Loucy (cell line): ENCODE results near the gene HNRNPUL2.

Experiments
- CTCF ChIP-seq: fragments of 200-600 bp; sonication (generic); conservative IDR thresholded peaks from 2 replicates; pipeline ENCODE4 v1.5.1; 2014; ENCODE audit warnings: mild to moderate bottlenecking, antibody characterized with exemption, low read length
- EZH2phosphoT487 ChIP-seq: fragments of 200-600 bp; IDR thresholded peaks from 2 replicates; pipeline ENCODE4 v1.6.1; 2018; ENCODE audit warnings: antibody characterized with exemption, mild to moderate bottlenecking, moderate library complexity, borderline replicate concordance

GRCh38 chr11:62719302-62719978 lies 7.8 kb downstream of the HNRNPUL2 start:
- TF ChIP-seq CTCF (no peak), EZH2phosphoT487 (no peak)
